WI38 (cell line): ENCODE data around the gene SNX24.

Source experiments
- H3K4me3 ChIP-seq: 2 replicates; pipeline ENCODE4 v1.5.1; 2011; ENCODE audit warnings: low read depth, mild to moderate bottlenecking, control low read depth, low read length
- CTCF ChIP-seq: IDR thresholded peaks from 2 replicates; pipeline ENCODE4 v1.5.1; 2012; ENCODE audit warnings: low read depth, mild to moderate bottlenecking, control low read depth, low read length

SNX24 gene

GRCh38 chr5:122933956-122934355 is 88.5 kb downstream of the SNX24 start:
- H3K4me3 ChIP-seq = no peak overlapping the region
- TF ChIP-seq CTCF = no peak

- TF ChIP-seq CTCF = no peak
- H3K4me3 ChIP-seq = no peak overlapping the region
Observed at GRCh38 chr5:122936088-122936487, 90.7 kb downstream of the SNX24 start.

- no peak for TF ChIP-seq CTCF
- H3K4me3 ChIP-seq = no peak overlapping the region
Observed at GRCh38 chr5:122937914-122938313, 92.5 kb downstream of the SNX24 start.

GRCh38 chr5:122940890-122941289 is 95.5 kb downstream of the SNX24 start:
- no peak overlapping the region for H3K4me3 ChIP-seq
- no peak for TF ChIP-seq CTCF

GRCh38 chr5:122941737-122942136 is 96.3 kb downstream of the SNX24 start:
- no peak overlapping the region for H3K4me3 ChIP-seq
- no peak for TF ChIP-seq CTCF

- TF ChIP-seq CTCF = no peak
- no peak overlapping the region for H3K4me3 ChIP-seq
Observed at GRCh38 chr5:122942164-122942914, 96.9 kb downstream of the SNX24 start.

- TF ChIP-seq CTCF = no peak
- no peak overlapping the region for H3K4me3 ChIP-seq
Observed at GRCh38 chr5:122943050-122943698, 97.8 kb downstream of the SNX24 start.
